ENCODE data around the gene HS3ST5.

- TF ChIP-seq POLR2A (IDR thresholded peaks at IDR 0.05) (no peak), CTCF (IDR thresholded peaks at IDR 0.05) (no peak), POLR2AphosphoS5 (IDR thresholded peaks at IDR 0.05; ENCODE audit: insufficient read depth in 1 of 2, low read depth in 1 of 2) (no peak)
Measured at GRCh38 chr6:114227944-114228468, 114.8 kb downstream of the HS3ST5 start.
